D341Med (cell line): Measurements from ENCODE around the gene NFKBIB.
"Not testable (repeated sequence)": the region's sequence is repeated elsewhere in the genome, so short reads cannot be mapped to it uniquely, and the experiment has no call there.

ENCODE experiments used
- DNase-seq: peaks from one replicate; pipeline ENCODE4 v3.0.0; 2012; ENCODE audit warnings: low spot score

The NFKBIB gene

GRCh38 chr19:38928391-38929001 lies 28.7 kb downstream of the NFKBIB start:
- no peak for DNase-seq

DNA sequence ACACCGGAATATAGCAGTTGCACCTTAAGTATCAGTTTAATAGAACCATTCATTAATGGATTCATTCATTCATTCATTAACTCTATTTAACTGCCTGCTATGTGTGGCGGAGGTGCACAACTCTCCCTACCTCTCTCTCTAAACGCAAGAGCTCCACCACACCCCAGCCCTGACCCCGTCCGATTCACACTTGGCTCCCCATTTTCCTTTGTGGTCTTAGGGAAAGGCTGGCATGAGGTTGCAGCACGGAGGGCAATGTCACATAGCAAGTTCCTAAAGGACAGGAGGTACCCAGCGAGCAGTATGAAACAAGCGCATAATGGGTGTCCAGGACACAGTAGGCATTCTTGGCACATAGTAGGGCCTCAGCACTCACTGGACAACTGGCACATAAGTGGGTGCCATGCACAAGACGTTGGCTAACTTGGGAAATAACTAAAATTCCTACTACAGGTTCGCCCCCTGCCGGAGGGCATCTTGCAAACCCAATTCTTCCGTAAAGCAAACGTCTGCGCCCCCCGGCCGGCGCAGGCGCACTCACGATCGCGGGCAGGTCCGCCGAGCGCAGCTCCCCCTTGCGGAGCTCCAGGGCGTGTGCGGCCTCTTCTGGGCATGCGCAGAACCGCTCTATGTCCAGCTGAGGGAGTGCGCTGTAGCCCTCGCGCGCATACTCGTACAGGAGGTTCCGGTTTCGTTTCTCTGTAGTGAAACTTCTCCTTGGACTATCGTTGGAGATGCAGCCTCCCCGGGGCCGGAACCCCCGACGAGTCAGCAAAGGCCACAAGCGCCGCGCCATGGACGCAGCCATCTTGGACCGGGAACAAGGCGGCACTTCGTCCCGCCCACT lies 30.4 kb downstream of the NFKBIB start, which contains the start of gene SARS2:
Gene SARS2 (minus strand): TSS at position 835 of the 847 bp plus-strand sequence. CDS start 27 bp downstream, at position 808.
- peak; percentile 99 for DNase-seq

- DNase-seq: peak; percentile 97
Measured at GRCh38 chr19:38930776-38931520, 31.2 kb downstream of the NFKBIB start, which contains the start of gene MRPS12. MRPS12 (plus strand) TSS chr19:38930944; CDS start chr19:38931295, 351 bp downstream.

- DNase-seq: no peak
Measured at GRCh38 chr19:38931521-38931793, 31.7 kb downstream of the NFKBIB start.

DNA sequence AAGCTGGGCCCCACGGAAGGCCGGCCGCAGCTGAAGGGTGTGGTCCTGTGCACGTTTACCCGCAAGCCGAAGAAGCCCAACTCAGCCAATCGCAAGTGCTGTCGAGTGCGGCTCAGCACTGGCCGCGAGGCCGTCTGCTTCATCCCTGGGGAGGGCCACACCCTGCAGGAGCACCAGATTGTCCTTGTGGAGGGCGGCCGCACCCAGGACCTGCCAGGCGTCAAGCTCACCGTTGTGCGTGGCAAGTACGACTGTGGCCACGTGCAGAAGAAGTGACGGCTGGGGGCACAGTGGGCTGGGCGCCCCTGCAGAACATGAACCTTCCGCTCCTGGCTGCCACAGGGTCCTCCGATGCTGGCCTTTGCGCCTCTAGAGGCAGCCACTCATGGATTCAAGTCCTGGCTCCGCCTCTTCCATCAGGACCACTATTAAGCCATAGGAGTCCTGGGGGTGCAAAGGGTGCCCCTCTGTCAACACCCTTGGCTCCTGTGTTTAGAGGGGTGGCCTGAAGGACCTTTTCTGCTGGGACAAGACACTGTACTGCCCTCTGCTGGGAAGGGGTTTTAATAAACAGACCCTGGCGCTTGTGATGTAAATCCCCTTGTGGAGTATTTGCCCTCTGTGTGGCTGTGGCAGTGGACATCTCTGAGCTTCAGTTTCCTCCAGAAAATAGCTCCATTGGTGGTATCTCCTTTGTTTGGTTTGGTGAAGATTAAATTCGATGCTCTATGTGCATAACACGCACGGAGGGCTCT lies 32.8 kb downstream of the NFKBIB start:
- peak; percentile 58 for DNase-seq

DNA sequence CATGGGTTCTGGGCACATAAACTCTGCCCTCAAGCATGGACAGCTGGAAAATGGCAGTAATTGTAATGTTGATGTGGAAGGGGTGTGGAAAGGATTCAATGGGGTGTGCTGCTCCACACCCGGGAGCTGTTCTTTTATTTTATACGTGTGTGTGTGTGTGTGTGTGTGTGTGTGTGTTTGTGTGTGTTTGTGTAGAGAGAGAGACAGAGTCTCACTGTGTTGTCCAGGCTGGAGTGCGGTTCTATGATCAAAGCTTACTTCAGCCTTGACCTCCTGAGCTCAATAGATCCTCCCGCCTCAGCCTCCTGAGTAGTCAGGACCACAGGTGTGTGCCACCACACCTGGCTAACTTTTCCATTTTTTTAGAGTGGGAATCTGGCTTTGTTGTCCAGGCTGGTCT lies 33.8 kb downstream of the NFKBIB start:
- no peak for DNase-seq

DNA sequence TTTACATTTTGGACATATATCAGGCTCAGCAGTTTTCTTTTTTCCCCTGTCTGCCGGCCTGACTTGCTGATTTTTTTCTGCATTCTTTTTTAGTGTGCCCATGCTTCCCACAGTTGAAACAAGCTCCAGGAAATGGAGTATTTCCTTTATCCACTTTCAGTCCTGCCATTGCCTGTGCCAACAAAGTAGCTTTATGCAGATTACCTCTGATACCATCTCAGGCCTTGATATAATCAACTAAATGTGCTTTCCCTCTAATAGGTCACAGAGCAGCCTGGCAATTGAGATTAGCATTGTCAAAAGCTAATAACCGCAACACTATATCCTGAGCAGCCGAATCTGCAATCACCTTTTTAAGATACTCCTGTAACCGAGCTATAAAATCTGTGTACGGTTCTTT lies 40.2 kb downstream of the NFKBIB start:
- DNase-seq: no peak

GRCh38 chr19:38941466-38941865 lies 41.7 kb downstream of the NFKBIB start:
- not testable (repeated sequence) for DNase-seq

DNA sequence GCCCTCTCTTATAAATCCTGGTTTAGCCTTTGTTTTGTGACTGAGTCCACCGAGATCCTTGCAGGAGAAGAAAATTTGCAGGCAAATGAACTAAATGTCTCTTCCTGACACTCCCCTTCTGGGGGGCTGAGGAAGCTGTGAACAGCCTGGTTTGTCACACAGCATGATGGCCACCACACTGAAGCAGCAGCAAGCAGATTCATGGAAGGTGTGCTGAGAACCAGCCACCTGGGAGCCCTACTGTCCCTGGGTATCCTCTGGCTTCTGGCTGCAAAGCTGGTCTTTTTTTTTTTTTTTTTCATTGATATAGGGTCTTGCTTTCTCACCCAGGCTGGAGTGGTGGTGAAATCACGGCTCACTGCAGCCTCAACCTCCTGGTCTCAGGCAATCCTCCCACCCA lies 42.2 kb downstream of the NFKBIB start:
- DNase-seq: no peak

DNA sequence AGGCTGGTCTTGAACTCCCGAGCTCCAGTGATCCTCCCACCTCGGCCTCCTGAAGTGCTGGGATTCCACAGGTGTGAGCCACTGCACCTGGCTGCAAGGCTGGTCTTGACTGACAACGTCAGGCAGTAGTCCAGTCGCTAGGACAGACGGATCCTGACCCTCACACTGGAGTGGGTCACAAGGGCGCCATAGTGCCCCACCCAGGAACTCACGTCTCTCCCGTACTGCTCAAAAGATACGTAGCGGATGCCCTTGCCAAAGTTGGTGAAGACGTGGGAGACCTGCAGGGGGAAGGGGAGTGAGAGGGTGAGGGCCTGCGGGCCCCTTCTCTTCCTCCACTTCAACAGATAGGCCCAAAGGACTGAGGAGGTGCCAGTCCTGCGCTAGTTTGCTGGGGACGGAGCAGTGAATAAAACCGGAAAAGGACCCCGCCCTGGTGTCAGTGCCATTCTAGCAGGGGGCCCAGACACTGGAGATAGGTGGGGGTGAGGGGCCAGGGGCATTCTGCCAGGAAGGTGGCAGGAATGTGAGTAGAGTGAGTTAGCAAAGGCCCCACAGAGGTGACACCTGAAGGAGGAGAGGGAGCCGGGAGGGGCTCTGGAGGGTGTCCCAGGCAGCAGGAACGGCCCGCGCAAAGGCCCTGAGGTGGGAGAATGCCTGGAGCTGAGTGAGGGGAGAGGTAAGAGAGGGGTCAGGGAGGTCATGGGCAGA lies 42.9 kb downstream of the NFKBIB start:
- DNase-seq: no peak

DNA sequence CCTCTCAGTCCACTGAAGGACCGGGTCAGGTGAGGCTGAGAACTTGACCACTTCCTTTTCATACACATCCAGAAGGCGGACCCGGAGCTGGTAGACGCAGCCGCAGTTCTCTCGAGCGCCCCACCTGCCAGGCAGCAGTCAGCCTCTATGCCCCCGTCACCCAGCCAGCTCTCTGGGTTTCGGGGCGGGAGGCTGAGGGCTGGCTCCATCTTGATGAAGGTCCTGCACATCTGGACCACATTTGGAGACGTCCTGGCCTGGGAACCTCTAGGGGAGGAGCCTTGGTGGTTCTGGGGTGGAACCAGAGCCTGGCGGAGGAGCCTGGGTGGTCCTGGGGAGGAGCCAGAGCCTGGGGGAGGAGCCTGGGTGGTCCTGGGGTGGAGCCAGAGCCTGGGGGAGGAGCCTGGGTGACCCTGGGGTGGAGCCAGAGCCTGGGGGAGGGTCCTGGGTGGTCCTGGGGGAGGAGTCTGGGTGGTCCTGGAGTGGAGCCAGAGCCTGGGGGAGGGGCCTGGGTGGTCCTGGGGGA lies 45.3 kb downstream of the NFKBIB start:
- no peak for DNase-seq

DNA sequence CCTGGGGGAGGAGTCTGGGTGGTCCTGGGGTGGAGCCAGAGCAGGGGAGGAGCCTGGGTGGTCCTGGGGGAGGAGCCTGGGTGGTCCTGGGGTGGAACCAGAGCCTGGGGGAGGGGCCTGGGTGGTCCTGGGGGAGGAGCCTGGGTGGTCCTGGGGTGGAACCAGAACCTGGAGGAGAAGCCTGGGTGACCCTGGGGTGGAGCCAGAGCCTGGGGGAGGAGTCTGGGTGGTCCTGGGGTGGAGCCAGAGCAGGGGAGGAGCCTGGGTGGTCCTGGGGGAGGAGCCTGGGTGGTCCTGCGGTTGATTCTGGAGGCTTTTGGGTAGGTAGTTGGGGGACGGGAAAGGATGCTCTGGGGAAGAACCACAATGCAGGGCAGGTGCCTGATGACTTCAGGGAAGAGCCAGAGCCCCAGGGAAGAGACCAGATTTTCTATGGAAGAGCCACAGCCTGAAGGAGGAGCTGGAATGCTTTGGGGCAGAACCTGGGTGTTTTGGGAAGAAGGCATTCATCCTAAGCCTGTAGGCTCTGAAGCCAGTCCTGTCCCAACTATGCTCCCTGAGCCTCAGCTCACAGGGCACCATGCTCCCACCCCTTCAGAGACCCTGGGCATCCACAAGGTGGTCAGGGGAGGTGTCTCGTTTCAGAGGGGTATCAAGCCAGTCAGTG lies 45.9 kb downstream of the NFKBIB start:
- DNase-seq: no peak

GRCh38 chr19:38946229-38947010 lies 46.7 kb downstream of the NFKBIB start:
- DNase-seq: no peak

GRCh38 chr19:38949580-38950367 lies 50.0 kb downstream of the NFKBIB start:
- peak; percentile 83 for DNase-seq

DNA sequence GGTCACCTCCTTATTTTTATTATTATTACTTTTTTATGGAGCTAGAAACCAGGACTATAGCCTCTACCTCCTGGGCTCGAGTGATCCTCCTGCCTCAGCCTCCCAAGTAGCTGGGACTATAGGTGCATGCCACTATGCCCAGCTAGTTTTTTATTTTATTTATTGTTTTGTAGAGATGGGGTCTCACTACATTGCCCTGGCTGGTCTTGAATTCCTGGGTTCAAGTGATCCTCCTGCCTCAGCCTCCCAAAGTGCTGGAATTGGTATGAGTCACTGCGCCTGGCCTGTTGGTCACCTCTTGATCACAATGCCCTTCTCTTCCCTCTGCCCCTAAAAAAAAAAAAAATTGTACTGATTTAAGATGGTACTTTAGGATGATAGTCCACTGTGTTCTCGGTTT lies 51.4 kb downstream of the NFKBIB start:
- DNase-seq: no peak

DNA sequence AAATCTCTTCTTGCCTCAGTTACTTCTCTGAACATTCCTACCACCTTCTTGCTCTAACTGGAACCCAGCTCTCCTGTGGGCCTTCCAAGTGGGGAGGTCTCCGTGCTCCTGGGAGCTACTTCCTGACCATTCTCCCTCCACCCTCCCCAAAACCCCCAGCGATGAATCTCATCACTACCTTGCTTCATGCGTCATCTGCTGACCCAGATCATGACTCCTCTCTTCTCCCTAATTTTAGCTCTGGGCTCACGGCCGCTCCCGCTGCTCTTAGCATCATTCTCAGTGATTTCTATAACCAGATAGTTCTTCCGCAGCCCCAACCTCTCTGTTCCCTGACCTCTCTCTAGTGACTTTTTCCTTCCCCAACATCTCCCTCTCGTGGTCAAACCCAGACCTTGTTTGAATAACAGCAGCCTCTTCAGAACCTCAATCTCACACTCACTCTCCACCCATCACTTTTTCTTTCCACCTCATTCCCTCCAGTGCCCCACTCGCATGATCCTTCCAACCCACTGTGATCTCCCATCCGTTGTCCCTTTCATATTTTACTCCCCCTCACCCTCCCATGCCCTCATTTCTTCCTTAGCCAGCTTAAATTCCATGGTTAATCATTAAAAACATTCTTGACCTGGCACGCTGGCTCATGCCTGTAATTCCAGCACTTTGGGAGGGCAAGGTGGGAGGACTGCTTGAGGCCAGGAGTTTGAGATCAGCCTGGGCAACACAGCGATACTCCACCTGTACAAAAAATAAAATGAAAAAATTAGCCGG lies 52.8 kb downstream of the NFKBIB start:
- peak; percentile 64 for DNase-seq

DNA sequence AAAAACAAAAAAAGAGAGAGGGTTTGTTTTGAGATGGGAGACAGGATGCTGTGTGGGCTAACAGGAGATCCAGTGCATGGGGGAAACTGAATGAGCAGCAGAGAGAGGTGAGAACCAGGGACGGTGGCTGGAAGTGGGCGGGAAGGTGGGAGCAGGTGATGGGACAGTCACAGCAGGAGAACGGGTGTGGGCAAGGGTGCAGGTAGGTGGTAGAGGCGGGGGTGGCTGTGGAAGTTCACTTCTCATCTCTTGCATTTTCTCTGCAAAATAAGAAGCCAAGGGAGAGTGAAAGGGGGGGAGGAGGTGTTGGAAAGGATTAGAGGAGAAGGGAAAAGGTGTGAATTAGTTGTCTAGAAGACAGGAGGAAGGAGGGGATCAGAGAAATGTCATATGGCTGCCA lies 53.9 kb downstream of the NFKBIB start:
- DNase-seq: peak; percentile 21

DNA sequence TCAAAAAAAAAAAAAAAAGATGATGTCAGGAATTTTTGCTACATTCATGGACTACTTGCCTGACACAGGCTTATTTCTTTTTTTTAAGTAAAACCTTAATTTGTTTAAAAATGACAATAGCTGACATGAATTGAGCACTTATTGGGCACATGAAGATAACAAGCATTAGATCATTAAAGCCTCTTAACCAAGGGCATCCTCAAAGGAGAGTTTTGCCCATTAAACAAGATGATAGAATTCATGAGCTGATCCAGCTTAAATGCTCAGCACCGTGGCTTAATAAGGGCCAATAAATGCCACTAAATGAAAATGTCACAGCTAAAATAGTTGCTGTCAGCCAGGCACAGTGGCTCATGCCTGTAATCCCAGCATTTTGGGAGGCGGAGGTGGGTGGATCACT lies 56.5 kb downstream of the NFKBIB start:
- peak; percentile 38 for DNase-seq
